Left lung (tissue), 10 donors: ENCODE measurements around the gene ZNF397. TPM values are rescaled to one million over a fixed set of nuclear protein-coding genes. Genes with fewer than 3 reads are reported as not detected.

Source experiments
- ATAC-seq: fragments of 200-7000 bp; cut with Tn5 transposase; one replicate; pipeline ENCODE4 v1.9.1; 2020; ENCODE audit warnings: moderate library complexity
- DNase-seq, 4 donors: peaks; one replicate each; pipeline ENCODE4 v3.0.0-alpha.2; 2013 to 2020
- H3K27ac ChIP-seq, 2 donors: fragments of 200-600 bp; sonication (generic) in 1 of 2; one replicate each; pipeline versions ENCODE4 v1.5.0 to v1.8.0; 2020 to 2021
- H3K27me3 ChIP-seq, 2 donors: fragments of 200-600 bp; sonication (generic) in 1 of 2; one replicate each; pipeline versions ENCODE4 v1.5.0 to v1.8.0; 2020 to 2021
- H3K36me3 ChIP-seq, 2 donors: fragments of 200-600 bp; sonication (generic) in 1 of 2; one replicate each; pipeline versions ENCODE4 v1.5.0 to v1.8.0; 2020 to 2021
- H3K4me1 ChIP-seq, 2 donors: fragments of 200-600 bp; one replicate each; pipeline ENCODE4 v1.8.0; 2021
- H3K4me3 ChIP-seq, 2 donors: fragments of 200-600 bp; sonication (generic) in 1 of 2; one replicate each; pipeline versions ENCODE4 v1.5.0 to v1.8.0; 2020 to 2021; ENCODE audit warnings: mild to moderate bottlenecking in 1 of 2
- H3K9me3 ChIP-seq, 2 donors: fragments of 200-600 bp; sonication (generic) in 1 of 2; one replicate each; pipeline versions ENCODE4 v1.5.0 to v1.8.0; 2020 to 2021
- intact Hi-C, 2 donors: fragments of 100-400 bp; cut with DNase I; formaldehyde crosslinking; loops; one replicate each; pipeline versions ENCODE4 v1.11.2 to v1.14.2; 2022
- polyA plus RNA-seq, 6 donors: library from polyadenylated mRNA; unstranded; fragments of 120-200 nt; gene quantifications; one replicate each; pipeline ENCODE4 v1.2.1, GENCODE V29; 2013; ENCODE audit not compliant: insufficient read length in 6 of 6
- total RNA-seq, 2 donors: library from RNA; stranded (reverse); fragmentation: NEBNext Ultra II Directional; extraction: Animal tissue kit (Norgen Biotek cat#: 25700); gene quantifications; one replicate each; pipeline ENCODE4 v1.2.1, GENCODE V29; 2021
- TF ChIP-seq, protein P1 (sequence below), 2 donors: fragments of 200-600 bp; sonication (generic) in 1 of 2; IDR thresholded peaks; one replicate each; pipeline versions ENCODE4 v1.5.0 to v1.8.0; 2021; ENCODE audit warnings: antibody characterized with exemption in 2 of 2
- donor health status: DM: no; HTN: yes; CAD: no.
- donor health status: DM: no; HTN: no; CAD: no.

The ZNF397 gene
- total and polyA plus RNA-seq, 8 donors, result 22.9 to 93.9 (median 79.3) TPM

DNA sequence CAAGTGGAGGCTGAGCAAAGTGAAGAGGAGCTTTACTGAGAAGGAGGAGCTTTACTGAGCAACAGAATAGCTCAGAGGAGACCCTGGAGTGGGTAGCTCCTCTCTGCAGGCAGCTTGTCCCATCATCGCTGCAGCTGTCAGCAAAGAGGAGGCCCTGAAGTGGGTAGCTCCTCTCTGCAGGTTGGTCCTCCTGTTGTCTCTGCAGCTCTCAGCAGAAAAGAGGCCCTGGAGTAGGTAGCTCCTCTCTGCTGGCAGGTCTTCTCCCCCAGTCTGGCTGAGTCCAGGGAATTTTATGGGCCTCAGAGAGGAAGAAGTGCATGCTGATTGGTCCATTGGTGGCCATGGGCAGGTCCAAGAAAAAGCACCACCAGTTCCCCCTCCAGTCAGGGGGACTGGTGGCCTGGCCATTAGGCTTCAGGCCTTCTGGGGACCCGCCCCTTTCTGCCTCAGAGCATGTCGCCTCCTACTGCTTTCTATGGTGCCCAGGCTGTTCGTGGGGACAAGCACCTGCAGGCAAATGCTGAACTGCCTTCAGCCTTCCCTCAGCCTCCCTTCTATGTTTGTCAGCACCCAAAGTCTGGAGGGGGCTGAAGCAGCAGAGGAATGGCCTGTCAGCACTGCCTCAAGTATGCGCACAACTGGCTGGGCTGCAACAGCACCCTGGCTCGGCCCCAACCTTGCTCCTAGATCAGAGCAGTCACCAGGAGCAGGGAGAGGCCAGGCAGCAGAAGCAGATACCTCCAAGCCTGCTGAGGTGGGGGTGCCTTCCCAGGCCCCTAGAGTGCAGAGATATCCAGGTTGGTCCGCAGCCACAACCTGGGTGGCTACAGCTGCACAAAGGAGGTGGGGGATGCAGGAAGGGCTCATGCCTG lies 43.3 kb downstream of the ZNF397 start:
- no peak for DNase-seq
- no peak for ATAC-seq
- Histone ChIP-seq H3K27ac (no peak overlapping the region), H3K4me1 (peaks cover 0 to 2% of the 10 kb centered on the region in 2 donors), H3K9me3 (peaks cover 0 to 21% of the 10 kb centered on the region in 2 donors), H3K36me3 (peaks cover 0 to 17% of the 10 kb centered on the region in 2 donors), H3K4me3 (no peak overlapping the region), H3K27me3 (no peaks in the 10 kb centered on the region)
- intact Hi-C loops, result no loop called here
- TF ChIP-seq, protein P1, sequence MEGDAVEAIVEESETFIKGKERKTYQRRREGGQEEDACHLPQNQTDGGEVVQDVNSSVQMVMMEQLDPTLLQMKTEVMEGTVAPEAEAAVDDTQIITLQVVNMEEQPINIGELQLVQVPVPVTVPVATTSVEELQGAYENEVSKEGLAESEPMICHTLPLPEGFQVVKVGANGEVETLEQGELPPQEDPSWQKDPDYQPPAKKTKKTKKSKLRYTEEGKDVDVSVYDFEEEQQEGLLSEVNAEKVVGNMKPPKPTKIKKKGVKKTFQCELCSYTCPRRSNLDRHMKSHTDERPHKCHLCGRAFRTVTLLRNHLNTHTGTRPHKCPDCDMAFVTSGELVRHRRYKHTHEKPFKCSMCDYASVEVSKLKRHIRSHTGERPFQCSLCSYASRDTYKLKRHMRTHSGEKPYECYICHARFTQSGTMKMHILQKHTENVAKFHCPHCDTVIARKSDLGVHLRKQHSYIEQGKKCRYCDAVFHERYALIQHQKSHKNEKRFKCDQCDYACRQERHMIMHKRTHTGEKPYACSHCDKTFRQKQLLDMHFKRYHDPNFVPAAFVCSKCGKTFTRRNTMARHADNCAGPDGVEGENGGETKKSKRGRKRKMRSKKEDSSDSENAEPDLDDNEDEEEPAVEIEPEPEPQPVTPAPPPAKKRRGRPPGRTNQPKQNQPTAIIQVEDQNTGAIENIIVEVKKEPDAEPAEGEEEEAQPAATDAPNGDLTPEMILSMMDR (IDR thresholded peaks at IDR 0.05), result no peak

- Histone ChIP-seq H3K36me3 (peaks cover 0 to 17% of the 10 kb centered on the region in 2 donors), H3K4me1 (peaks cover 0 to 4% of the 10 kb centered on the region in 2 donors), H3K4me3 (no peak overlapping the region), H3K9me3 (peaks cover 0 to 21% of the 10 kb centered on the region in 2 donors), H3K27ac (no peak overlapping the region), H3K27me3 (no peaks in the 10 kb centered on the region)
- ATAC-seq (no peak), DNase-seq (peak in 1 of 4 donors; percentile 49)
- intact Hi-C loops, result no loop called here
- TF ChIP-seq, protein P1 (IDR thresholded peaks at IDR 0.05), result no peak
These were observed 44.0 kb downstream of the ZNF397 start for GRCh38 chr18:35284841-35285240.

GRCh38 chr18:35289293-35289692 lies 48.5 kb downstream of the ZNF397 start:
- DNase-seq (peak in 1 of 4 donors; percentile 13), ATAC-seq (peak; percentile 2)
- TF ChIP-seq, protein P1 (IDR thresholded peaks at IDR 0.05), result no peak
- Histone ChIP-seq H3K36me3 (peaks cover 0 to 13% of the 10 kb centered on the region in 2 donors), H3K9me3 (peaks cover 0 to 14% of the 10 kb centered on the region in 2 donors), H3K4me1 (peaks cover 9 to 23% of the 10 kb centered on the region in 2 donors), H3K27ac (peak overlapping the region; percentile 80 to 85), H3K4me3 (peak overlapping the region; percentile 76 to 89), H3K27me3 (no peaks in the 10 kb centered on the region)
- intact Hi-C loops, result no loop called here

DNA sequence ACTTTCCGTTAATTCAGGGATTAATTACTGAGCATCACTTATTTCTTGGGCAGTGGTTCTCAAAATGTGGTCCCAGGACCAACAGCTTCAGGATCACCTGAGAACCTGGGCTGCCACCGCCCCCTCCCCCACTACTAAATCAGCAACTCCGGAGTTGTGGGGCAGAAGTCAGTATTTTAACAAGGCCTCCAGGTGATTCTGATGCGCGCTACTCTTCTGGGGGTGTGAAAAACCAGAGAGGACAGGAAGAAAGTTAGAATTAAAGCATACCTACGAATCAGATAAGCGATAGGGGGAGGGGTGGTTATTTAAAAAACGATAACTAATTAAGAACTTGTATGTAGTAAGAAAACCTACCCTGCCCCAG lies 48.9 kb downstream of the ZNF397 start:
- TF ChIP-seq, protein P1 (IDR thresholded peaks at IDR 0.05), result no peak
- peak in 2 of 4 donors; percentile 39 to 40 for DNase-seq
- peak; percentile 61 for ATAC-seq
- intact Hi-C loops, result loop anchor here in 1 of 2 donors (5.0 kb wide), 1 partner anchor 53 kb away; the partner anchor contains the start of gene ZNF24
- H3K27me3 ChIP-seq, result no peaks in the 10 kb centered on the region
- peaks cover 9 to 23% of the 10 kb centered on the region in 2 donors for H3K4me1 ChIP-seq
- peak overlapping the region; percentile 76 to 89 for H3K4me3 ChIP-seq
- peaks cover 0 to 10% of the 10 kb centered on the region in 2 donors for H3K9me3 ChIP-seq
- H3K27ac ChIP-seq, result peak overlapping the region; percentile 80 to 85
- H3K36me3 ChIP-seq, result peaks cover 0 to 12% of the 10 kb centered on the region in 2 donors

- H3K9me3 ChIP-seq, result peaks cover 0 to 7% of the 10 kb centered on the region in 2 donors
- DNase-seq (peak; percentile 95 to 97 (median 96)), ATAC-seq (peak; percentile 99)
- H3K27me3 ChIP-seq, result no peaks in the 10 kb centered on the region
- peaks cover 9 to 23% of the 10 kb centered on the region in 2 donors for H3K4me1 ChIP-seq
- H3K4me3 ChIP-seq, result peak within 1 kb of the TSS; percentile 76 to 89
- intact Hi-C loops, result loop anchor here in 1 of 2 donors (5.0 kb wide), 1 partner anchor 52 kb away; the partner anchor contains the start of gene ZNF24
- peaks cover 0 to 15% of the 10 kb centered on the region in 2 donors for H3K36me3 ChIP-seq
- peak within 1 kb of the TSS; percentile 80 to 85 for H3K27ac ChIP-seq
- TF ChIP-seq, protein P1 (IDR thresholded peaks at IDR 0.05), result no peak
These were observed 49.4 kb downstream of the ZNF397 start, which contains the start of gene ZSCAN30 for GRCh38 chr18:35290094-35290735. Gene ZSCAN30 (minus strand): TSS chr18:35290229. CDS start chr18:35264352, 25,877 bp downstream.
